ENCODE data around the gene SEPTIN14. TPM values are rescaled to one million over a fixed set of nuclear protein-coding genes. Genes with fewer than 3 reads are reported as not detected.
"Not testable (repeated sequence)": the region's sequence is repeated elsewhere in the genome, so short reads cannot be mapped to it uniquely, and the experiment has no call there.

Gene SEPTIN14
- total RNA-seq, 2 experiments from 2014 or later: not detected

- CTCF ChIA-PET: no interaction called here
- POLR2A ChIA-PET: no interaction called here
These were observed 74.8 kb downstream of the SEPTIN14 start for GRCh38 chr7:55787796-55788195.

DNA sequence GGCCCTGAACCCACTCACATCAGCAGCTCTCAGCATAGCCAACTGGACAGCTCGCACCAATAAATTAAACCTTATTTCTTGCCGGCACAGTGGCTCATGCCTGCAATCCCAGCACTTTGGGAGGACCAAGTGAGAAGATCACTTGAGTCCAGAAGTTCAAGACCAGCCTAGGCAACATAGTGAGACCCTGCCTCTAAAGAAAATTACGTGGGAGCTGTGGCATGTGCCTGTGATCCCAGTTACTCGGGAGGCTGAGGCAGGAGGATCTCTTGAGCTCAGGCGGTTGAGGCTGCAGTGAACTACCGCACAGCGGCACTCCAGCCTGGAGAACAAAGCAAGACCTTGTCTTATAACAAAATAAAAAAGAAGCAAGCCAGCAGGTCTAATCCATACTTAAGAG lies 75.7 kb downstream of the SEPTIN14 start:
- ChIA-PET CTCF (no interaction called here), POLR2A (no interaction called here)

DNA sequence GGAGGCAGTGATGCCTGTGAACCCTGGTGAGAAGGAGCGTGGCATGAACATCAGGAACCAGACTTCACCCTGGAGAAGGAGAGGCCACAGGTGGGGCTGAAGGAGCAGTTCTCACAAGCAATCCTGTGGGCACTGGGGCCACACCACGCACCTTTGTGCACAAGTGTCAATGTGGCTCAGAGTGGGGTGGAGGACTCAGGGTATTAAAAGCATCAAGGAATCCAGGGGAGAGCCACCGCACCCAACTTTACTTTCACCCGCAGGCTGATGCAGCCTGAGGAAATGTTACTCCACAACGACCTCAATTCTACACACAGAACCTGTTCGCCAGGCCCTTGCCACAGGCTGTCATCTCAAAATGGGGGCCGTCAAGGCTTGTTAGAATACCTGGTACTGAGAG lies 77.1 kb downstream of the SEPTIN14 start:
- CTCF ChIA-PET, POLR2A ChIA-PET: not testable (repeated sequence)

GRCh38 chr7:55784151-55784550 lies 78.4 kb downstream of the SEPTIN14 start:
- ChIA-PET POLR2A (no interaction called here), CTCF (no interaction called here)

GRCh38 chr7:55778631-55779030 lies 83.9 kb downstream of the SEPTIN14 start:
- POLR2A ChIA-PET: no interaction called here
- CTCF ChIA-PET: no interaction called here

- ChIA-PET CTCF (no interaction called here), POLR2A (no interaction called here)
These were observed 86.4 kb downstream of the SEPTIN14 start for GRCh38 chr7:55776196-55776595.

GRCh38 chr7:55775051-55775420 lies 87.5 kb downstream of the SEPTIN14 start:
- POLR2A ChIA-PET: no interaction called here
- CTCF ChIA-PET: no interaction called here

GRCh38 chr7:55774327-55775050 lies 88.1 kb downstream of the SEPTIN14 start:
- ChIA-PET POLR2A (no interaction called here), CTCF (no interaction called here)

- POLR2A ChIA-PET: no interaction called here
- CTCF ChIA-PET: no interaction called here
These were observed 91.8 kb downstream of the SEPTIN14 start for GRCh38 chr7:55770778-55771177.

DNA sequence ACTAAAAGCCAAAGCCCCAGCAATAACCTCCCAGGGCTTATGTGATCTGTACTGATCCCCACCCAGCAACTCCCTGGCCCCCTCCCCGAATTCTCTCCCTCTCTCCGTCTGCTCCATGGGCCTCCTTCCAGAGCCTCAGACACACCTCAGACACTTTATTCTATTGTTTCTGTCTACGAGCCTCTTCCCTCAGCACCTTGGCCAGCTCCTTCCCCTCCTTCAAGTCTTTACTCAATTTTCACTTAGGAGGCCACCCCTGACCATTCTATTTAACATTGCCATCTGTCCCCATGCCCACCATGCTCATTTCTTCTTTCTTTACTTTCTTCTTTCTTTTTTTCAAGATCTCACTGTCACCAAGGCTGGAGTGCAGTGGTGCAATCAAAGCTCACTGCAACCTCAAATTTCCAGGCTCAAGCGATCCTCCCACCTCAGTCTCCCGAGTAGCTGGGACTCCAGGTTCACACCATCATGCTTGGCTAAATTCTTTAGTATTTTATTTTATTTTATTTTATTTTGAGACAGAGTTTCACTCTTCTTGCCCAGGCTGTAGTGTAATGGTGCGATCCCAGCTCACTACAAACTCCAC lies 109.2 kb downstream of the SEPTIN14 start:
- POLR2A ChIA-PET, CTCF ChIA-PET: not testable (repeated sequence)

- CTCF ChIA-PET, POLR2A ChIA-PET: not testable (repeated sequence)
These were observed 117.8 kb downstream of the SEPTIN14 start for GRCh38 chr7:55744706-55745105.

Other genes starting within 250 kb of the SEPTIN14 start
- gene ZNF713, start 24.7 kb upstream of the SEPTIN14 start, total RNA-seq: 1 to 10 TPM; 1.3 to 1.7 TPM
- gene MRPS17, start 89.1 kb upstream of the SEPTIN14 start, total RNA-seq: 10 to 100 TPM; 37.8 to 38.6 TPM
- 10 to 100 TPM; 46.4 to 46.5 TPM for gene NIPSNAP2, start 101.8 kb upstream of the SEPTIN14 start, total RNA-seq
- 10 to 100 TPM; 36.6 to 39.5 TPM for gene PSPH, start 188.7 kb upstream of the SEPTIN14 start, total RNA-seq
- gene CCT6A, start 189.0 kb upstream of the SEPTIN14 start, total RNA-seq: 100 to 1,000 TPM; 343 to 345 TPM
- gene SUMF2, start 201.5 kb upstream of the SEPTIN14 start, total RNA-seq: 100 to 1,000 TPM; 144 to 145 TPM
- gene PHKG1, start 230.2 kb upstream of the SEPTIN14 start, total RNA-seq: 1 to 10 TPM; 1.3 to 1.6 TPM
- gene CHCHD2, start 243.7 kb upstream of the SEPTIN14 start, total RNA-seq: 100 to 1,000 TPM; 665 to 666 TPM

All from activated CD8-positive, alpha-beta memory T cell treated with anti-CD3 and anti-CD28 coated beads for 36 hours (primary cell).